Left lobe of liver (tissue), 2 donors: Measurements from ENCODE around the gene AAMP. TPM values are rescaled to one million over a fixed set of nuclear protein-coding genes. Genes with fewer than 3 reads are reported as not detected.
"Not testable (repeated sequence)": the region's sequence is repeated elsewhere in the genome, so short reads cannot be mapped to it uniquely, and the experiment has no call there.

Experiments
- ATAC-seq: fragments of 200-7000 bp; cut with Tn5 transposase; one replicate; pipeline ENCODE4 v1.9.1; 2020; ENCODE audit warnings: mild to moderate bottlenecking, moderate library complexity
- DNase-seq: peaks from one replicate; pipeline ENCODE4 v3.0.0-alpha.2; 2020; ENCODE audit warnings: low spot score
- total RNA-seq: library from RNA; stranded (reverse); gene quantifications from one replicate; pipeline ENCODE4 v1.2.1, GENCODE V29; 2021
- donor health status: DM: no; HTN: no; CAD: no; lungs with moderate emphysema.
- donor health status: DM: no; HTN: yes; CAD: no.

The AAMP gene
- total RNA-seq = 43.9 TPM

DNA sequence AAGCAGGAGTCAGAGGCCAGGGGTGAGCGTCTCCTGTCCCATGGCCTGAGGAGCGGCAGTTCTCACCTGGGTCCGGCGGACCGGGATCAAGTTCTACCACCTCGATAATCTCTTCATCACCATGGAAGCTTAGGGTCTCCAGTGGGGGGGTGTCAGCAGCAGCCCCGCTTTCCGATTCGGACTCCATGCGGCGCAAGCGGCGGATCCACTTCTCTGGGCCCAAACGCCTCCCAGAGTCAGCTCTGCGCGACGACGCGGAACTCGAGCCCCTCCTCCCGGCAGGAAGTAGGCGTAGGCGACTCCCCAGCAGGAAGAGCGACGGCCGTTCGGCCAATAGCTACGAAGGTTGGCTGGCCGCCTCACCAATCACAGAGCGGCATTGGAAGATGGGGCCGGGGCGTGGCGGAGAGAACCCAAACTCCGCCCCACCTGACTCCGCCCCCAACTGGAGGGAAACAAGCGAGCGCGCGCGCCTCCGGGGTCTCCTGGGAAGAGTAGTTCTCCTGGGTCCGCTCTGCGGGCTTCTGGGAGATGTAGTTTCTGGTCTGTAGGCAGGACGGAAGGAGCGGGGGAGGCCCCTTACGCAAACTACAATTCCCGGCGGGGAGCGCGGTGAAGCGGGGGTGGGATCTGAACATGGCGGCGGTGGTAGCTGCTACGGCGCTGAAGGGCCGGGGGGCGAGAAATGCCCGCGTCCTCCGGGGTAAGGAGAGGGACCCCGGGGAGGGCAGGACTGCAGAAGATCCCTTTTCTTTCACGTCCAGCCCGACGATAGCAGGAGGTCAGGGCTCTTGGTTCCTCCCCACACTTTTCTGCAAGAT is at the start of gene AAMP, which contains the start of gene PNKD:
TSS of gene AAMP (minus strand) at position 238 of the 821 bp plus-strand sequence. CDS start at position 187, 51 bp downstream.
TSS of gene PNKD (plus strand) at position 620 of the 821 bp plus-strand sequence. CDS start at position 637, 17 bp downstream.
- ATAC-seq = peak; percentile 86
- DNase-seq = peak; percentile 100

DNA sequence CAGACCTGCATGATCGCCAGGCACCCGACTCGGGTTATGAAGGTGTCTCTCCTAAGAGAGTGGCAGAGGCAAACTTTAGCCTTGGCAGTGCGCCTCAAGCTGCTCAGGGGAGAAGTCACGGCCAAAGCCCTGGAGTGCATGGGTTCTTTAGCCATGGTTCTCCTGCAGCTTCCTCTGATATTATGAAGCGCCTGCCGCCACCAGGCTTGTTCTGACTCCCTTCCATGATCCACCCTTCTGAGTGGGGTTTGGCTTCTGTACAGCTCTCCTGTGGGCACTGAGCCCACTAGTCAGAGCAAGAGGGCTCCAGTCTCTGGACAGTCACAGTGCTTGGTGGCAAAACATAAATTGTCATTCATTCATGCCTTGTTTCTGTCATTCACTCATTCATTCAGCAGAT is 48.3 kb upstream of the AAMP start:
- DNase-seq = no peak
- no peak for ATAC-seq

DNA sequence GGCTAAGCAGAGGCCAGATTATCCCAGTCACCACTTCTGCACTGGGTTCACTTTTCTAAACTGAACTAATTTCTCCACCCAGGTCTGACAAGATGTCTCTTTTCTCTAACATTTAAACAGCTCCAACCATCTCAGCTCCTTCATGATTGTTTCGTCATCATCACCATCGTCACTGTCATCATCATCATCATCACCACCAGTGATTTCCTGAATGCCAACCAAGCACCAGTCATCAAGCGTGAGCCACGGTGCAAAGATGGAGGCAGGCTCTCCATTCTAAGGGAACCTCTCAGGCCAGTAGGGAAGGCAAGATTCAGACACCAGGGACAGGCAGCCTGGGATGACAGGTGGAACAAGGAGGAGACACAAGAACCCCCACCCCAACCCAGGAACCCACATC is 47.9 kb upstream of the AAMP start:
- no peak for DNase-seq
- ATAC-seq = no peak

GRCh38 chr2:218317303-218317630 is 47.3 kb upstream of the AAMP start:
- DNase-seq = no peak
- no peak for ATAC-seq

DNA sequence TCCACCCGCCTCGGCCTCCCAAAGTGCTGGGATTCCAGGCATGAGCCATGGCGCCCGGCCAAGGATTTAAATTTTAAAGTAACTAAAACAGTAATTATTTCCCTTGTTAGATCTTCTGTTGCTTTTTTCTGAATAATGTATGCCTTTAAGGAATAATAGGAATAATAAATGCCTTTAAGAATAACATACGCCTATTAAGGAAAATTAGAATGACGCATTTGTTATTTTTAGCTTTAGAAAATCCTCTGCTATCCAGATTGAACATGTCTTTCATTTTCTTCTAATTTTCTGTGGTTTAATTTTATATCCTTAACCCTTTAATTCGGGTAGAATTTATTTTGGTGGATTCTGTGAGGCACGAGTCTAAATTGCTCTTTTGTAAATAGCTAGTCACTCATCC is 45.5 kb upstream of the AAMP start:
- no peak for DNase-seq
- ATAC-seq = no peak

GRCh38 chr2:218314764-218315163 is 44.8 kb upstream of the AAMP start:
- ATAC-seq, DNase-seq: not testable (repeated sequence)

- DNase-seq (no peak), ATAC-seq (peak; percentile 47)
Measured at GRCh38 chr2:218313356-218313755, 43.4 kb upstream of the AAMP start.

- no peak for DNase-seq
- ATAC-seq = peak; percentile 76
Measured at GRCh38 chr2:218312267-218312756, 42.4 kb upstream of the AAMP start.

DNA sequence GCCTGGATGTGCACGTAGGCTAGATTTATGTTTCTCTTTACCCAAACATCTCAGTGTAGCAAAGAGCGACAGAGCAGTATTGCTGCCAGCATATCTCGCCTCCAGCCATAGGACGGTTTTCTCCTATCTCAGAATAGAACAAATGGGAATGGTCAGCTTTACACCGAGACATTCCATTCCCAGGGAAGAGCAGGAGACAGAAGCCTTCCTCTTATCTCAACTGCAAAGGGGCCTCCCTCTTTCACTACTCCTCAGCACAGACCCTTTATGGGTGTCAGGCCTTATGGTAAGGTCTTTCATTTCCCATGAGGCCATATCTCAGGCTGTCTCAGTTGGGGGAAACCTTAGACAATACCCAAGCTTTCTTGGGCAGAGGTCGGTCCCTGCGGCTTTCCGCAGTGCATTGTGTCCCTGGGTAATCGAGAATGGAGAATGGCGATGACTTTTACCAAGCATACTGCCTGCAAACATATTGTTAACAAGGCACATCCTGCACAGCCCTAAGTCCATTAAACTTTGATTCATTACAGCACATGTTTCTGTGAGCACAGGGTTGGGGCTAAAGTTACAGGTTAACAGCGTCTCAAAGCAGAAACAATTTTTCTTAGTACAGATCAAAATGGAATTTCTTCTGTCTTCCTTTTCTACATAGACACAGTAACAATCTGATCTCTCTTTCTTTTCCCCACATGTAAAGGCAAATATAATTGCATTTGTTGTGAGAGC is 41.8 kb upstream of the AAMP start:
- not testable (repeated sequence) for DNase-seq
- ATAC-seq = peak; percentile 38

DNA sequence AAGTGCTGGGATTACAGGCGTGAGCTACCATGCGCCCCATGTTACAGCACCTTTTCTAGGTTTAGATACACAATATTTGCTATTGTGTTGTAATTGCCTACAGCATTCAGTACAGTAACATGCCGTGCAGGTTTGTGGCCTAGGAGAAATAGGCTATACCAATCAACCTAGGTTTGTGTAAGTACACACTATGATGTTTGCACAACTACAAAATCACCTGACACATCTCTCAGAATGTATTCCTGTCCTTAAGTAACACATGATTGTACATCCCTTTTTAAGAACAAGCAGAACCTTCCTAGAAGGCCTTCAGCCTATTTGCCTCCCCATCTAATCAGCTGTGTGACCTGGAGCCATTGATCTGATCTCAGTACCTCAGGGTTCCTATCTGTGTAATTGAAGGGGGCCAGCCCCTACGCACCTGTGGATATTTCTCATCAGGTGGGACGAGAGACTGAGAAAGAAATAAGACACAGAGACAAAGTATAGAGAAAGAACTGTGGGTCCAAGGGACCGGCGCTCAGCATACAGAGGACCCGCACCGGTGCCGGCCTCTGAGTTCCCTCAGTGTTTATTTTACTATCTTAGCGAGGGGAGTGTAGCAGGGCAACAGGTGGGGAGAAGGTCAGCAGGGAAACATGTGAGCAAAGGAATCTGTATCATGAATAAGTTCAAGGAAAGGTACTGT is 41.1 kb upstream of the AAMP start:
- ATAC-seq = peak; percentile 5

DNA sequence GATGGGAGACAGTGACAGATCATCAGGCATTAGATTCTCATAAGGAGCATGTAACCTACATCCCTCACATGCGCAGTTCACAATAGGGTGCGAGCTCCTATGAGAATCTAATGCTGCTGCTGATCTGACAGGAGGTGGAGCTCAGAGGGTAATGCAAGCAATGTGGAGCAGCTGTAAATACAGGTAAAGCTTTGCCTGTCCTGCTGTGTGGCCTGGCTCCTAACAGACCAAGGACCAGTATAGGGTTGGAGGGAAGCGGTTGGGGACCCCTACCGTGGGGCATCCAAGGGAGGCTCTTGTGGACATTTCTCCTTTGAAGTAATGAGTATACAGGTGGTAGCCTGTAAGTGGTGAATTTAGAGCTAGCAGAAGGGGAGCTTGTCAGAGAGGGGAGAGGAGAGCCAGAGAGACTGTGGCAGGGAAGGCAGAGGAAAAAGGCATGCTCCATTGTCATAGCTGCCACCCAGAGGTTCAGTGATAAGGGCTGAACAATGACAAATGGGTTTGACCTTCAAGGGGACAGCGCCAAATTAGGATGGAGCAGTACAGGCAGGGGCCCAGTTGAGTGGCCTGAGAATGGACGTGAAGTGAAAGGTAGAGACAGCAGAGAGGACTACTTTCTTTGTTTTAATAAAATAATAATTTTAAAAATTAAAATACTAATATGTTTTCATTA is 37.6 kb upstream of the AAMP start:
- no peak for DNase-seq
- ATAC-seq = no peak

More for the DNA sequence above, 41.1 kb upstream of the AAMP start:
- DNase-seq = no peak

DNA sequence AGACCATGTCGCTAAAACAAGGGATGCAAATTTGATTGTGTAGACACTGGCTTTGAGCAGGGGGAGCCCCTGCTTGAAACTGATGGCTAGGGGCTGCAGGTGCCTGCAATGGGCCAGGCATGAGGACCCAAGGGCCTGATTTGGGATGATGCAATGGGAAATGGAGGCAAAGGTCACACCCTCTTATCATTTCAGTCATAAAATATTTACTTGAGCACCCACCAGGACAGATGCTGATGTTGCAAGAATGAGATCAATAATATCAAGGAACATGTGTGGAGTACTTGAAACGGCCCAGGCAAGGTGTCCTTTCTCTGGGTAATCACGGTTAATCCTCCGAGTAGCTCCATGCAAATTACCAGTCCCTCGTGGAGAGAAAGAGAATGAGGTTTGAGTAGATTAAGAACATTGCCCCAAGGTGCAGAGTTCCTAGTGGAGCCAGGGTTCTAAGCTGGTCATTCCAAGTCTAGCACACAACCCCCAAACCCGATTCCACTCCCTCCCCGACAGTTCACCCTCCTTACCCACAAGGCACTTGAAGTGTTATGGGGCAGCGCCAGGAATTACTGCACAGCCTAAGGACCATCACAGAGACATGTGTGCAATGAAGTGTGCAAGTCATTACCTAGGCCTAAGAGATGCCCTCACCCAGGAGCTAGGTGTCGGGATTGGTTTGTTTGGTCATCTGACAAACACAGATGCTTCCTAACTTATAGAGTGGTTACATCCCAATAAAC is 36.4 kb upstream of the AAMP start:
- DNase-seq (no peak), ATAC-seq (peak; percentile 60)

- ATAC-seq (no peak), DNase-seq (no peak)
Measured at GRCh38 chr2:218305383-218305782, 35.4 kb upstream of the AAMP start.

DNA sequence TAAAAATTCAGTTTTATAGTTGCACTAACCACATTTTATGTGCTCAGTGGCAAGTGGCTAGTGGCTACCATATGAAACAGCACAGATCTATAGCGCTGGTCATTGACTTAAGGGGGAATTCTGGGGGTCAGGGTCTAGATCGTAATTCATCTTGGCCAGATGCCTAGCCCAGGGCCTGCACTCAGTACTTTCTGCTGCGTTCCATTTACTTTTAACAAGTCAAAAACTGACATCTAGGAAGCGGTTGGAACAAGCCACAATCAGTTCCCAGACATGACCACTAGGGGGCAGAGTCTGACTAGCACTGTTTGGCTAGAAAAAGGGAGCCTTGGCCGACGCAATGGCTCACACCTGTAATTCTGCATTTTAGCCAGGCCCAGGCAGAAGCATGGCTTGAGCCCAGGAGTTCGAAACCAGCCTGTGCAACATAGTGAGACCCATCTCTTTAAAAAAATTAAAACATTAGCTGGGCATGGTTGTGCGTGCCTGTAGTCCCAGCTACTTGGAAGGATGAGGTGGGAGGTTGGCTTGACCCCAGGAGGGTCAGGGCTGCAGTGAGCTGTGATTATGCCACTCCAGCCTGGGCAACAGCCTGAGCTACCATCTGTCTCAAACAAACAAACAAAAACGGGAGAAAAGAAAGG is 31.4 kb upstream of the AAMP start:
- DNase-seq (peak; percentile 87), ATAC-seq (peak; percentile 91)

GRCh38 chr2:218300141-218300540 is 30.2 kb upstream of the AAMP start:
- ATAC-seq (no peak), DNase-seq (no peak)

DNA sequence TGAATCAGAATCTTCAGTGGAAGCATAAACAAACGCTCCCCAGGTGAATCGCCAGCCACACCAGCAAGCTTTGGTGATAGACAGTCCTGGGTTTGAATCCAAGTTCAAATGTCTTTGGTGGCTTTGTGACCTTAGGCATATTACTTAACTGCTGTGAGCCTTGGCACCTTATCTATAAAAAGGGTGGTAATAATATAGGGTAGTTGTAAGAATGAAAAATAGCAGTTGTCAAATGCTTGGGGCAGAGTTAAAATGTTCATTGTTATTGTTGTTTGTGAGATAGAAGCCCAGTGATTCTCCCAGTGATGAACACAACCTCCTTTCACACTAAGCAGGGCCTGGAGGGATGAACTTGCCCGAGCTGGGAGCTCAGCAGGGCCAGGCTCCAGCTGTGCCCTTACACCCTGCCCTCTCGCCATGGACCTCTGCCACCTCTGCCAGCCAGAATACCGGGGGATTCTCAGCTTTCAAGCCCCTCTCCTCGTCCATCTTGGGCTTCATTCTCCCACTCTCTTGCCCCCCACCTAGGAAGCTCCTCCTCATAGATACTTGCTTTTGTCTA is 28.5 kb upstream of the AAMP start:
- no peak for DNase-seq
- peak; percentile 42 for ATAC-seq

DNA sequence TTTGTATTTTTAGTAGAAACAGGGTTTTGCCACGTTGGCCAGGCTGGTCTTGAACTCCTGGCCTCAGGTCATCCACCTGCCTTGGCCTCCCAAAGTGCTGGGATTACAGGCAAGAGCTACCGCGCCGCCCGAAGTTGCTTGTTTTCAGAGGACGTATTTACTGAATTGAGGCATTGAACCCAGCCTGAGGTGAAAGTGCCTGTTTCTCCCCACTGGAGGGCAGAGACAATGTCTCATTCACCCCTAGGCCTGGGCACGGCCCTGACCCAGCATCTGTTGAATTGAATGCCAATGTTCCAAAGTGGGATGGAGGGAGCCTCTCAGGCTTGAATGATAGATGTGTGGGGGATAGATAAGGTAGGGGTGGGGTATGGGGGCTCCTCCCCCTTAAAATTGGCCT is 26.9 kb upstream of the AAMP start:
- ATAC-seq (no peak), DNase-seq (no peak)

DNA sequence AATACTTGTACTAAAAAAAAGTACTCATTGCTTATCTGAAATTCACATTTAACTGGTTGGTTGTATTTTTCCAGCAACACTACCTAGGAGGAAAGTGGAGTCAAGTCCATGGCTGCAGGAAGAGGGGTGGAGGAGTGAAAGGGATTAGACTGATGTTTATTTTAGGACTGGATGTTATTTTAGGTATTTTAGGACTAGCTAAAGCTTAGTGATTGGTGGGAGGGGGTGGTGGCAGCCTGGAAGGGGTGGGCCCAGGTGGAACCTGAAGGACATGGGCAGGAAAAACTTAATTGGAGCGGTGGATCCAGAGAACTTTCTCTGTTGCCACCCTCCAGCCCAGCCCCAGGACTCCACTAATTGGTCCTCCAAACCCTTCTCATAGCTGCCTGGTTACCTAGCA is 26.3 kb upstream of the AAMP start:
- DNase-seq (no peak), ATAC-seq (no peak)

DNA sequence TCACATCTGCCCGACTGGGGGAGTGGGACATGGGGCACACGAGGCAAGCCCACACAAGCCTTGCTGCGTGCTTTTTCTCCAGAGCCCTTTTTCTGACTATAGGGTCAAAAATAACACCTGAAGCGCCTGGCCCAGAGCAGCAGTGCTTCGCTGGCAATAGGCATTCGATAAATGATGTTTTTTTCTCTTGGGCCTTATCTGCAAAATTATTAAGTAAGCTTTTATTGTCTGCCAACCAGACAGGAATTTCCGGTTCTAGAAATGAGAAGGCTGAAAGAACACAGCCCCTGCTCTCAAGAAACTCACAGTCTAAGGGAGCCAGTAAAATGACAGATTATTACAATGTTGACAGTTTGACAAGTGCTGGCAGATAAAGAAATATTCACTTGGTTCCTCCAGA is 25.1 kb upstream of the AAMP start:
- ATAC-seq (no peak), DNase-seq (no peak)
